MM.1S (cell line): ENCODE measurements around the gene POC1A.
"Not testable (repeated sequence)": the region's sequence is repeated elsewhere in the genome, so short reads cannot be mapped to it uniquely, and the experiment has no call there.

Experiments used
- DNase-seq: peaks from one replicate; pipeline ENCODE4 v3.0.0-alpha.2; 2015
- H2AFZ ChIP-seq: fragments of 300-600 bp; sonication (generic); 2 replicates; pipeline ENCODE4 v1.6.0; 2016; ENCODE audit warnings: antibody characterized with exemption, low read length
- H3F3A ChIP-seq: fragments of 300-600 bp; sonication (generic); 2 replicates; pipeline ENCODE4 v1.6.1; 2016; ENCODE audit warnings: mild to moderate bottlenecking, antibody characterized with exemption, low read length, moderate library complexity, mixed read lengths; ENCODE audit not compliant: insufficient read depth
- H3K27ac ChIP-seq: fragments of 300-600 bp; sonication (generic); 2 replicates; pipeline ENCODE4 v1.5.1; 2016; ENCODE audit warnings: mild to moderate bottlenecking, low read length
- H3K27me3 ChIP-seq: fragments of 300-600 bp; sonication (generic); replicated peaks from 2 replicates; pipeline ENCODE4 v1.6.0; 2016; ENCODE audit warnings: low read length; ENCODE audit not compliant: insufficient read depth
- H3K36me3 ChIP-seq: fragments of 300-600 bp; sonication (generic); replicated peaks from 2 replicates; pipeline ENCODE4 v1.6.1; 2016; ENCODE audit warnings: mild to moderate bottlenecking, low read length, mixed read lengths; ENCODE audit not compliant: insufficient read depth
- H3K4me1 ChIP-seq: fragments of 300-600 bp; sonication (generic); 2 replicates; pipeline ENCODE4 v1.6.1; 2016; ENCODE audit warnings: low read length, mixed read lengths
- H3K4me2 ChIP-seq: fragments of 300-600 bp; sonication (generic); 2 replicates; pipeline ENCODE4 v1.6.0; 2016; ENCODE audit warnings: low read depth, low read length
- H3K4me3 ChIP-seq: fragments of 300-600 bp; sonication (generic); 2 replicates; pipeline ENCODE4 v1.5.1; 2016; ENCODE audit warnings: low read length, mixed read lengths
- H3K79me2 ChIP-seq: fragments of 300-600 bp; sonication (generic); 2 replicates; pipeline ENCODE4 v1.6.1; 2016; ENCODE audit warnings: mixed run types, low read length, mixed read lengths
- H3K9ac ChIP-seq: fragments of 300-600 bp; sonication (generic); 2 replicates; pipeline ENCODE4 v1.6.1; 2016; ENCODE audit warnings: low read length, mixed read lengths
- H3K9me2 ChIP-seq: fragments of 300-600 bp; sonication (generic); replicated peaks from 2 replicates; pipeline ENCODE4 v1.6.1; 2016; ENCODE audit warnings: mild to moderate bottlenecking, low read length, mixed read lengths; ENCODE audit not compliant: insufficient read depth
- H3K9me3 ChIP-seq: fragments of 300-600 bp; sonication (generic); replicated peaks from 2 replicates; pipeline ENCODE4 v1.6.1; 2016; ENCODE audit warnings: mild to moderate bottlenecking, low read length, mixed read lengths; ENCODE audit not compliant: insufficient read depth
- H4K20me1 ChIP-seq: fragments of 300-600 bp; sonication (generic); 2 replicates; pipeline ENCODE4 v1.6.1; 2016; ENCODE audit warnings: mild to moderate bottlenecking, low read length, moderate library complexity, mixed read lengths; ENCODE audit not compliant: insufficient read depth
- CTCF ChIP-seq: fragments of 300-600 bp; sonication (generic); IDR thresholded peaks from 2 replicates; pipeline ENCODE4 v1.5.1; 2016; ENCODE audit warnings: antibody characterized with exemption, low read length, mixed read lengths
- EZH2 ChIP-seq: fragments of 300-600 bp; sonication (generic); optimal IDR thresholded peaks from 2 replicates; pipeline ENCODE3; 2017; ENCODE audit warnings: low read depth, mild to moderate bottlenecking, antibody characterized with exemption, low read length, mixed read lengths
- EZH2phosphoT487 ChIP-seq: fragments of 300-600 bp; sonication (generic); IDR thresholded peaks from 2 replicates; pipeline ENCODE4 v1.6.1; 2018; ENCODE audit warnings: antibody characterized with exemption, low read length

The POC1A gene

DNA sequence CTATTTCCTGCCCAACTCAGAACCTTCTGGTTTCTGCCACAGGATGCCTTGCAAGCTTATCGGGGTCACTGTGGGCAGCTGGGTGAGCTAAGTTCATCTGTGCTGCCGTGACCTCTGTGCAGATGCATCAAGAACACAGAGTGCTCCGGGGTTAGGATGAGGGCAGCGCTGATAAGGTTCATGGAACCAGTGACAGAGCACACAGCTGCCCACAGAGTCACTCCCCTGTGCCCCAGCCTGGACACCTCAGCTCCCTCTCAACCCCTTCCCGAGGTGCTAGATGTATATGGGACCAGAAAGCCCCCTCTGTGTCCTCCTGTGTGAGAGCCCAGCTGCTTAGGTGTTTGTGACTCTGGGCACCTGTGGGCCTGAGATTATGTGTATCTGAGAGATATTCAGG is 28.0 kb upstream of the POC1A start:
- Histone ChIP-seq H3K9ac (no peak overlapping the region), H3K4me3 (no peak overlapping the region), H4K20me1 (no peaks in the 10 kb centered on the region), H3F3A (no peaks in the 10 kb centered on the region), H3K79me2 (no peaks in the 10 kb centered on the region), H3K27ac (no peak overlapping the region), H3K36me3 (no peaks in the 10 kb centered on the region), H3K27me3 (no peaks in the 10 kb centered on the region), H3K9me3 (no peaks in the 10 kb centered on the region), H3K9me2 (no peaks in the 10 kb centered on the region), H3K4me1 (no peaks in the 10 kb centered on the region), H3K4me2 (no peak overlapping the region), H2AFZ (no peak overlapping the region)
- TF ChIP-seq EZH2phosphoT487 (no peak), CTCF (no peak), EZH2 (no peak)
- DNase-seq: no peak

GRCh38 chr3:52181543-52181942 is 27.3 kb upstream of the POC1A start:
- no peak for DNase-seq
- H2AFZ ChIP-seq: no peak overlapping the region
- H3F3A ChIP-seq: no peaks in the 10 kb centered on the region
- no peak for TF ChIP-seq CTCF
- TF ChIP-seq EZH2phosphoT487: no peak
- no peak for TF ChIP-seq EZH2
- no peak overlapping the region for H3K27ac ChIP-seq
- H4K20me1 ChIP-seq: no peaks in the 10 kb centered on the region
- no peaks in the 10 kb centered on the region for H3K27me3 ChIP-seq
- H3K36me3 ChIP-seq: no peaks in the 10 kb centered on the region
- H3K9me3 ChIP-seq: no peaks in the 10 kb centered on the region
- H3K4me2 ChIP-seq: no peak overlapping the region
- no peak overlapping the region for H3K4me3 ChIP-seq
- no peak overlapping the region for H3K9ac ChIP-seq
- no peaks in the 10 kb centered on the region for H3K9me2 ChIP-seq
- no peaks in the 10 kb centered on the region for H3K4me1 ChIP-seq
- H3K79me2 ChIP-seq: no peaks in the 10 kb centered on the region

DNA sequence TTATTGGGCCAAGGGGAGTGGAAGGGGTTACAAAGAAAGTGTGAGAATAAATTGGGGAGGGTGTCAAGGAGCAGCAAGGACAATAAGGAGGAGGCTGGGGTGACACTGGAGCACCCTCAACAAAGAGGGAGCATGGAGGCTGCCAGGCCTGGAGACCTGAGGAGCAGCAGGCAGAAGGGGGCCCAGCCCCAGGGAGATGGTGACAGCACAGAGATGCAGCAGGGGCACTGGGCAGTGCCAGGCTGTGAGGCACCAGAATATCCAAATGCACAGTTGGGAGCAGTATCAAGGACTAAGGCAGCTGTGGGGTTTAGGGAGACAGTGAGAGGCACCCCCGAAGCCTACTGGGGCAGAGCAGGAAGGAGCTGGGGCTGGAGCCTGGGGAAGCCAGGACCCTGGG is 24.3 kb upstream of the POC1A start:
- Histone ChIP-seq H3K79me2 (no peaks in the 10 kb centered on the region), H3F3A (no peaks in the 10 kb centered on the region), H3K27ac (no peak overlapping the region), H3K36me3 (no peaks in the 10 kb centered on the region), H3K4me3 (no peak overlapping the region), H4K20me1 (no peaks in the 10 kb centered on the region), H2AFZ (no peak overlapping the region), H3K9me3 (no peaks in the 10 kb centered on the region), H3K4me2 (no peak overlapping the region), H3K27me3 (no peaks in the 10 kb centered on the region), H3K9me2 (no peaks in the 10 kb centered on the region), H3K9ac (no peak overlapping the region), H3K4me1 (no peaks in the 10 kb centered on the region)
- TF ChIP-seq EZH2phosphoT487 (no peak), CTCF (no peak)
- DNase-seq: no peak

GRCh38 chr3:52178126-52178525 is 23.9 kb upstream of the POC1A start:
- not testable (repeated sequence) for H2AFZ ChIP-seq, DNase-seq, H3K9me2 ChIP-seq, H3K79me2 ChIP-seq, H3K4me1 ChIP-seq, H3K4me3 ChIP-seq, H3K4me2 ChIP-seq, H4K20me1 ChIP-seq, H3K9me3 ChIP-seq, H3K9ac ChIP-seq, H3K27ac ChIP-seq, H3K36me3 ChIP-seq, H3F3A ChIP-seq, H3K27me3 ChIP-seq
